Measurements from ENCODE around the gene AMOTL1.
"Not testable (repeated sequence)": the region's sequence is repeated elsewhere in the genome, so short reads cannot be mapped to it uniquely, and the experiment has no call there.

The AMOTL1 gene

DNA sequence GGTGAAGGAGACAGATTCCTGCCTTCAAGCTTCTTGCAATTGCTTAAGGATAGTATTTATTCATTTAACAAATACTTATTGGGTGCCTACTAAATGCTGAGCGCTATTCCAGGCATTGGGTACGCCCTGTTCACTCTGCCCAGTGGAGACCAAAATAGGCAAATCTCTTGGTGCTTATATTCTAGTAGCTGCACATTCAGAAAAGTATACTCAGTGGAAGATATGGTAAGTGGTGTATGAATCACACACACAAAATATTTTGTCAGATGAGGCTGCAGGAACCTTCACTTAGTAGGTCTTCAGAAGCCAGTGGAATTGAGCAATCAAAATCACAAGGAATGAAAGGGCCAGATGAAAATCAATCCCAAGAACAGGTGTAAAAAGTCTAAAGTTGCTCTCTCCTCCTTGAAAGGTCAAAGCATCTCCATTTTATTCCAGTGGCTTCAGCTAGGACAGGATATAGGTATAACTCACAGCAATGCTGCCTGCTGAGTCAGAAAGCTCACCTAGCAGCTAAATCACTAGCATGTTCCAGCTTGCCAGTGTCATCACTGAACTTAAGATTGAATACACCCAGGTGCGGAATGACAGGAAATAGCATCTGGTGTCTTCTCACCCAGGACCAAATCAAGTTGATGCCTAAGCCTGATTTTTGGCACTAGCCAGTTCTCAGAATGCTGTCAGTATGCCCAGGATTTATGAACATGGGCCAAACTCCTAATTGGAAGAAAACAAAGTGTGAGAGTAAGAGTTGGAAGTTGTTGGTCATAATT lies 83.9 kb downstream of the AMOTL1 start:
- DNase-seq (ENCODE audit: low read depth in 1 of 2, low spot score in 1 of 2): no peak

- not testable (repeated sequence) for DNase-seq (ENCODE audit: low read depth in 1 of 2, low spot score in 1 of 2)
These were observed 85.1 kb downstream of the AMOTL1 start for GRCh38 chr11:94853288-94853687.

GRCh38 chr11:94853836-94854235 lies 85.7 kb downstream of the AMOTL1 start:
- DNase-seq (ENCODE audit: low read depth in 1 of 2, low spot score in 1 of 2): no peak

DNA sequence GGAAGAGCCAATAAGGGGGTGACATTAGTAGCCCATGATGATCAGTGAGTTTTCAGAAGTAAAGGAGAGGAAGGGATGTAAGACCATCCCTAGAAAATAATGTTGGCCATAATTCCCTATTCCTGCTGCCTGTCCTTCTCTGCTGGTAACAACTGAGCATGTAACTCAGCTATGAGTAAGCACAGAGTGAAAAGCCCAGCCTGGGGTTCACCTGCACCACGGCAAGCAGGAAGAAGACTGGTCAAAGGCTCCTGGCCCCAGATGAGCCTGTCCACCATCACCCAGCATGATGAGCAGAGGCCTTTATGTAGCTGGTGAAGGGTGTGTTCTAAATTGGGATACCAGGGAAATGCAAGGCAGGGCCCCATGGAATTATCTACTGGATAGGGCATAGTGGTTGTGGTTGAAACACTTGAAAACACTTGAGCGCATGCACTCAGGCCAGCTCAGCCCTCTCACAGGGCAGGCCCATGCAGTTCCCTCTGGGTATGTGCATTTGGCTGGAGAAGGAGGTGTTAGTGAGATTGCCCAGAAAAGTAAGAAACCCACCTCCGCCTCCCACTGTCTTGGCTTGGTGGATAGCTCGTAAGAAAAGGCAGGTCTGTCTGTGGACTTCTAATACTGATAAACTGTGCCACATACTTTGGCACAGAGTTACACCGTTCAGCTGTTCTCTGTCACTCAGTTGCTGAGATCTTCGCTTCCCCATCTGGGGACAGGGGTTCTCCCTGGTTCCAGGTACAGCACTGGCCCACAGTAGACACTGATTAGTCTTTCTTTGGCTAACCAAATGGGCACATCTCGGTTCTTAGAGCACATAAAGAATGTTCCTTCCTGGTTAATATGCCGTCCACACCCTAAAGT lies 86.8 kb downstream of the AMOTL1 start:
- DNase-seq (ENCODE audit: low read depth in 1 of 2, low spot score in 1 of 2): no peak

DNA sequence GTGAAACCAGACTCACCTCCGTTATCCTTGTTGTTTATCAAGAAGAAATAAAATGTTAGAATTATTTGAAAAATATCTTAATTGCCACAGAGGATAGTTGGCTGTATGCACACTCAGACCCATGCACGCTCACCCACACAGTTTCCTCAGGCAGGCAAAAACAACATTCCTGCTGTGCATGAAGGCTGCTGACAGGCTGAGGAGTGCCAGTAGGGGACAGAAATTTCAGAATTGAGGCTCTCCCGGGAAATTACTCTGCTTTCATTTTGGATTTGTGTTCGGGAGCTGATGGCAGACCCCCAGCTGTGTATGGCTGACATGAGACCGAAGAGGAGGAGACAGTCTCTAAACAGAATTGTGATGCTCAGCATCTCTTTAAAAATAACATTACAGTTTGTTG lies 87.5 kb downstream of the AMOTL1 start:
- no peak for DNase-seq (ENCODE audit: low read depth in 1 of 2, low spot score in 1 of 2)

DNA sequence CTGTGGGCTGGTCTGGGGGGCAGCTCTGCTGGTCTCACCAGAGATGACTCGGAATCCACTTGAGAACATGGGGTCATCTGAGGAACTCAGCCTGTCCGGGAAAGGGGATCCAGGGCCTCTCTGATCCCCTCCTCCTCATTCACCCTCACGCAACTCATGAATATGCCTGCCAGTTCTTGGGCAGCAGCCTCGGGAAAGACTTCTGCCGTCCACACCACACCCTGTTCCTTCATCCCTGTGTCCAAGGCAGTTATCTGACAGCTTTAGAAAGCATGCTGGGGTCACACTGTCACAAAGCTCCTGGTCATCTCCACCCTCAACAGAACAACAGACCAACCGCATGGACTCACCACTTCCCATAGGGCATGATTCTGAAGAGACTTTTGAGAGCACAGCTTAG lies 88.3 kb downstream of the AMOTL1 start:
- DNase-seq (ENCODE audit: low read depth in 1 of 2, low spot score in 1 of 2): no peak

DNA sequence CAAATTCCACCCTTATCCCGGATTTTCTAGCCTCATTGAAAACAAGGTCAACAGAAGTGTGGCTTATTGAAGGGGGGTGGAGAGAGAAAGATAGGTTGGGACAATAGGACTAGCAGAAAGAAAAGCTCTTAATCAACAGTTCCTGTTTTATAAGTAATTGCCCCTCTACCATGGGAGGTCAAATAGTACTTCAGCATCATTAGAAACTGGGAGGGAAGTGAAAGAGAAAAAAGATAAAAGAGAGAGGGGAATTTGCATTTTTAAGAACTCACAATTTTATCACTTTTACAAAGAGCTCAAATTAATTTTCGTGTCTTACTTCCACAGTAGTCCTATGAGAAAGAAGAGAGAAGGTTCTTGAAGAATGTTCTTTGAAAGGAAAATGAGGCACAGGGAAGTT lies 89.2 kb downstream of the AMOTL1 start:
- DNase-seq (ENCODE audit: low read depth in 1 of 2, low spot score in 1 of 2): no peak

- no peak for DNase-seq (ENCODE audit: low read depth in 1 of 2, low spot score in 1 of 2)
These were observed 90.0 kb downstream of the AMOTL1 start for GRCh38 chr11:94858012-94858705.

DNA sequence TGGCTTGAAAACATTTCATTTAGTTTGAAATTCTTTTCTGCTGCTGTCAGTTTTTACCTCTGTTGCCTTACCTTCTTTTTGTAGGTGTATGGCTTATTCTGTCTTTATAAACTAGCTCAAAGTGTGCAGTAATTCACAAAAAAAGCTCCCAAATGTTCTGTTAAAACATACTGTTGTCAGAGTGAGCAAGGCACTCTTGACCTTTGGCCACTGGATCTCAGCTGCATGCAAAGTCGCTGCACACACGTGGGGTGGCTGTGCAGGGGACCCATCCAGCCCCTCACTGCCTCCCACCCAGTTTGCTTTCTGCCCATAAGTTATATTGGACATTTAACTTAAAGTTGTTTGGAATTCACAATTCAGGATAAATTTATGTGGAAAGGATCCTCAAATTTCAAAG lies 92.2 kb downstream of the AMOTL1 start:
- DNase-seq (ENCODE audit: low read depth in 1 of 2, low spot score in 1 of 2): no peak

GRCh38 chr11:94861306-94861845 lies 93.2 kb downstream of the AMOTL1 start:
- DNase-seq (ENCODE audit: low read depth in 1 of 2, low spot score in 1 of 2): no peak

- no peak for DNase-seq (ENCODE audit: low read depth in 1 of 2, low spot score in 1 of 2)
These were observed 95.0 kb downstream of the AMOTL1 start for GRCh38 chr11:94862926-94863880.

DNA sequence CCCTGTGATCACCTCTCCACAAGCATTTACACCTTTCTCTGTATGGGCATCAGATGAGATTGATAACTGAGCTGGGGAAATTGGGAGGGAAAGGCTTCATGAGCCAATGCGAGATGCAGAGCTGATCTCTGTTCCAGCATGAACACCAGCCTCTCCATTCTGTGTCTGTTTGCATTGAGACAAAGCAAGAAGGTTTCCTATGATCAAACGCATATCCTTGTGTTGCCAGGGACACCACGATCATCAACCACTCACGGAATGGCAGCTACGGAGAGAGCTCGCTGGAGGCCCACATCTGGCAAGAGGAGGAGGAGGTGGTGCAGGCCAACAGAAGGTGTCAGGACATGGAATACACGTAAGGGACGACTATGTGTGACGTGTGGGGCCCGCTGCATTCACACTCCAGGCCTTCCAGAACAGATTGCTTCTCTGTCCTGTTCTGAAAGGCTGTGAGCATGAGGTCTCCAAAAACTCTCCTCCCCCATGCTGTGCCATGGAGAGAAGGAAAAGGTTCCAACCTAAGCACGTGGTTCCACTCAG lies 96.4 kb downstream of the AMOTL1 start:
- DNase-seq (ENCODE audit: low read depth in 1 of 2, low spot score in 1 of 2): no peak

DNA sequence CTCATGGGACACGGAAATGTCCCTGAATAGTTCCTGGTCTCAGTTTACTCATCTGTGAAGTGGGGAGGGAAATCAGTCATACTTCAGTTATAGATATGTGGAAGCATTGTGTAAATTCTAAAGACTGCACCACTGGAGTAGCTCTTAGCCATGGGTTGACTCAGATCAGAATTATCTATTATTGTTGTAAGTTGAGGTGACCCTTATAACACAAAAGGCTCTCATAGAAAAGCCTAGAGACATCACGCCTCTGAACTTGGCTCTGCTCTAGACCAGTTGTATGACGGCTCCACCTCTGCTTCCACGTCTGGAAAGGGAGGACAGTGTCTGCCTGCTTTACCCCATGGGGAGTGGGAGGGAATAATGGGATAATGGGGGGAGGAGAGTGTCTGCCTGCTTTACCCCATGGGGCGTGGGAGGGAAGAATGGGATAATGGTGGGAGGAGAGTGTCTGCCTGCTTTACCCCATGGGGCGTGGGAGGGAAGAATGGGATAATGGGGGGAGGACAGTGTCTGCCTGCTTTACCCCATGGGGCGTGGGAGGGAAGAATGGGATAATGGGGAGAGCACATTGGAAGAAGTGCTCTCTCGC lies 98.2 kb downstream of the AMOTL1 start:
- DNase-seq (ENCODE audit: low read depth in 1 of 2, low spot score in 1 of 2): no peak

GRCh38 chr11:94866936-94867795 lies 99.0 kb downstream of the AMOTL1 start:
- no peak for DNase-seq (ENCODE audit: low read depth in 1 of 2, low spot score in 1 of 2)

DNA sequence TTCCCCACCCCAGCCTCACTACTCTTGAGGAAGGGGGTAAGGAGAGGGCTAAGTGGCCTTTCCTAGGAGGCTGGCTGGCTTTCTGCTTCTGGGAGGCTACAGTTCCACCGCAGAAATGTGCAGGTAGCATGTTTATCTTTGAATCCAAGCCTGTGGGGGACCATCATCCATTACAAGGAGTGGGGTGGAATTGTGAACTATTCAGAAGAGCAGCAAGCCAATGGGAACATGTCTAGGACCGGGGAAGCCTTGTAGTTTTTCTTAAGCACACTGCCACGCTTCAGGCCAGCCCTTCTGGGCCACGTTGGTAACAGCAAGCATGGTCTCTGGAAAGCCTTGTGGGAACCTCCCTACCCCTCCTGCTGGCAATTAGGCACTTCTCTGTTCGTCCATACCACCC lies 100.3 kb downstream of the AMOTL1 start:
- DNase-seq (ENCODE audit: low read depth in 1 of 2, low spot score in 1 of 2): no peak

DNA sequence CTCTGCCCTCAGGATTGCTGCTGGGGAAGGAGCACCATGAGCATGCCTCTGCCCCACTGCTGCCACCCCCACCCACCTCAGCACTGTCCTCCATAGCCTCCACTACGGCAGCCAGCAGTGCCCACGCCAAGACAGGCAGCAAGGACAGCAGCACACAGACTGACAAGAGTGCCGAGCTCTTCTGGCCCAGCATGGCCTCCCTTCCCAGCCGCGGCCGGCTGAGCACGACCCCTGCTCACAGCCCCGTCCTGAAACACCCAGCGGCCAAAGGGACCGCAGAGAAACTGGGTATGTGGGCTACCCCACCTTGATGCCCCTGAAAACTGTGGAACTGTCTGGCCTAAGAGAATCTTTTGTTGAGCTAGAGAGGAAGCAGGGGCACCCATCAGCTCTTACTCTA lies 101.0 kb downstream of the AMOTL1 start:
- no peak for DNase-seq (ENCODE audit: low read depth in 1 of 2, low spot score in 1 of 2)

DNA sequence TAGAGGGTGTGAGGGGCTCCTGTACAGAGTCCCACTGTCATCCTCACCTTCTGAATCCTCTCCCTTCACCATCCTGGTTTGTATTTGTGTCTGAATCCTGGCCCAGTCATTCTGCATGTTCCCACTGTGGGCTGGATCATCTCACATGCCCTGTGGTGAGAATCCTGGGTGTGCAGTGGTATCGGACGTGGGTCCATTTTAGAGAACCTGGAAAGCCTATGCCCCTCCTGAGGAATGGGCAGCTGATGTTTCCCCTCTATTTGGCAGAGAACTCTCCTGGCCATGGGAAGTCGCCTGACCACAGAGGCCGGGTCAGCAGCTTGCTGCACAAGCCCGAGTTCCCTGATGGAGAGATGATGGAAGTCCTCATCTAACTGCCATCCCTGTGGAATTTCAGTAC lies 102.3 kb downstream of the AMOTL1 start:
- DNase-seq (ENCODE audit: low read depth in 1 of 2, low spot score in 1 of 2): no peak

GRCh38 chr11:94871491-94872185 lies 103.5 kb downstream of the AMOTL1 start:
- no peak for DNase-seq (ENCODE audit: low read depth in 1 of 2, low spot score in 1 of 2)

Measured in stimulated activated CD4-positive, alpha-beta T cell treated with anti-CD3 and anti-CD28 coated beads, Interleukin-15, amount 100 ng/mL, for 1 hour (primary cell).